NCI-H2107 treated with DMSO at 0.1 percent for 48 hours (cell line): Measurements from ENCODE around the gene HNRNPAB.
A peak's percentile ranks its signal among the peaks of the same experiment; 100 is the strongest.

Experiments
- DNase-seq: peaks from one replicate; lab custom pipeline; 2025; ENCODE audit not compliant: unreplicated experiment; lab: John Stamatoyannopoulos, UW

Gene HNRNPAB

DNA sequence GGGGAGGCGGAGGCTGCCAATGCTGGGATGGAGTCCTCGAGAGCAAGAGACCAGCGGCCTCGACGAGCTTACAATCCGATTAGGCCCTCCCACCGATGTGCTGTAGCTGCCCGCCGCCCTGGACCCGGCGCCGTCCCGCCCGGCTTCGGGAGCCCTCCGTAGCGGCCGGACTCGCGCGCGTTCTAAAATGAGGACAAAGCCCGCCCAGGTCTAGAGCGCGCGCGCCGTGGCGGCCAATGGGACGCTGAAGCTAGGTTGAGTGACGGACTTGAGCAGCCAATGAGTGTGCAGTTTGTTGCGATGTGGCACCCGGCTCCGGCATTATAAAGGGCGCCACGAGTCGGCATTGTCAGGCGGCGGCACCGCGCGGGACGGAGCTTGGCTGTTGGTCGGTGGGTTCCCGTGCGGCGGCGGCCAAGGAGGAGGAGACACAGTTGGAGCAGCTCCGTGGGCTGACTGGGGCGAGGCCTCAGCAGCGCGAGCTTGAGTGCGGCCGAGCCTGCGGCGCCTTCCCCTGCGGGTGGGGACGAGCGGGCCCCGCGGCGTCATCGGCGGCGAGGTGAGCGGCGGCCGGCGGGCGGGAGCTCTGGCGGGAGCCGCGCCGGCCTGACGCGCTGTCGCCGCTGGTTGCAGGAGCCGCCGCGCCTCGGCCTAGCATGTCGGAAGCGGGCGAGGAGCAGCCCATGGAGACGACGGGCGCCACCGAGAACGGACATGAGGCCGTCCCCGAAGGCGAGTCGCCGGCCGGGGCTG lies at the start of gene HNRNPAB:
TSS of gene HNRNPAB (plus strand) at position 352 of the 753 bp plus-strand sequence. CDS start at position 657, 305 bp downstream.
- peak; percentile 69 for DNase-seq

DNA sequence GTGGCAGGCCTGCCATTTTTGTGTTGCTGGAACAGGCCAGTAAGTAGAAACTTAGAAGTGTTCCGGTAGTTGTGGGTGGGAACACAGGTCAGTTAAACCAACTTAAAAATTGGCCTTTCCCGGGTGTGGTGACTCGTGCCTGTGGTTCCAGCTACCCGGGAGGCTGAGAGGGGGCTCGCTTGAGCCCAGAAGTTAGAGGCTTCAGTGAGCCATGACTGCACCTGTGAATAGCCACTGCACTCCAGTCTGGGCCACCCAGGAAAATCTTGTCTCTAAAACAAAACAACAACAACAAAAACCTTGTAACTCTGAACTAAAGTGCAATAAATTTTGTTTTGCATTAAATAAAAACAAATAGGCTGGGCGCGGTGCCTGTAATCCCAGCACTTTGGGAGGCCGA lies 49.3 kb upstream of the HNRNPAB start:
- no peak for DNase-seq

DNA sequence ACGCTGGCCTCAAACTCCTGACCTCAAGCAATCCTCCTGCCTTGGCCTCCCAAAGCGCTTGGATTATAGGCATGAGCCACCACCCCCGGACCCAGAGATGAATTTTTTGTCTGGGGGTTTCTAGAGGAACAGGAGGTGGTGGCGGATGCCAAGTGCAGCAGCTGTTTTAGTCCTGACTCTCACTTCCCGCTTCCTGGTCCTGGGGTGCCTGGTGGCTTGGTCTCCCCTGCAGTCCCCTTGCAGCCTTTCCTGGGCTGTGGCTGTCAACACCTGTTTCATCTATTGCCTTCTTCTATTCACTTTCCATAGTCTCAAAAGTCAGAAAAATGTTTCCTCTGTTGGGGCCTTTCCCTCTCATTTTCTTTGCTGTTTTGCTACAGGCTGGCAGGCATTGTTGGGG lies 44.2 kb upstream of the HNRNPAB start:
- DNase-seq = no peak

DNA sequence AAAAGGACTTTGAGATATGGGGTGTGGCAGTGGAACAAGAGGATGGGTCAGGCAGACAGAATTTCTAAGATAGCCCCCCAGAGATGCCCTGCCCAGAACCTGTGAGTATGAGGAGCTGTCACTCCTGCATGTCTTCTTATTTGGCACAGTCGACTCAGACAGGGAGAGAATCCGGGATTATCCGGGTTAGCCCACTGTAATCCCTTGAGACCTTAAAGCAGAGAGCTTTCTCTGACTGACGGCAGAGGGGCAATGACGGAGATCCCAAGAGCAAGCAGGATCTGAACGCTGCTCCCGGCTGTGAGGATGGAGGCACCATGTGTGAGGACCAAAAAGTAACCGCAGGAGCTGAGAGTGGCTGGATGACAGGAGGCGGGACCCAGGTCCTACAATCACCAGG lies 41.9 kb upstream of the HNRNPAB start:
- no peak for DNase-seq

DNA sequence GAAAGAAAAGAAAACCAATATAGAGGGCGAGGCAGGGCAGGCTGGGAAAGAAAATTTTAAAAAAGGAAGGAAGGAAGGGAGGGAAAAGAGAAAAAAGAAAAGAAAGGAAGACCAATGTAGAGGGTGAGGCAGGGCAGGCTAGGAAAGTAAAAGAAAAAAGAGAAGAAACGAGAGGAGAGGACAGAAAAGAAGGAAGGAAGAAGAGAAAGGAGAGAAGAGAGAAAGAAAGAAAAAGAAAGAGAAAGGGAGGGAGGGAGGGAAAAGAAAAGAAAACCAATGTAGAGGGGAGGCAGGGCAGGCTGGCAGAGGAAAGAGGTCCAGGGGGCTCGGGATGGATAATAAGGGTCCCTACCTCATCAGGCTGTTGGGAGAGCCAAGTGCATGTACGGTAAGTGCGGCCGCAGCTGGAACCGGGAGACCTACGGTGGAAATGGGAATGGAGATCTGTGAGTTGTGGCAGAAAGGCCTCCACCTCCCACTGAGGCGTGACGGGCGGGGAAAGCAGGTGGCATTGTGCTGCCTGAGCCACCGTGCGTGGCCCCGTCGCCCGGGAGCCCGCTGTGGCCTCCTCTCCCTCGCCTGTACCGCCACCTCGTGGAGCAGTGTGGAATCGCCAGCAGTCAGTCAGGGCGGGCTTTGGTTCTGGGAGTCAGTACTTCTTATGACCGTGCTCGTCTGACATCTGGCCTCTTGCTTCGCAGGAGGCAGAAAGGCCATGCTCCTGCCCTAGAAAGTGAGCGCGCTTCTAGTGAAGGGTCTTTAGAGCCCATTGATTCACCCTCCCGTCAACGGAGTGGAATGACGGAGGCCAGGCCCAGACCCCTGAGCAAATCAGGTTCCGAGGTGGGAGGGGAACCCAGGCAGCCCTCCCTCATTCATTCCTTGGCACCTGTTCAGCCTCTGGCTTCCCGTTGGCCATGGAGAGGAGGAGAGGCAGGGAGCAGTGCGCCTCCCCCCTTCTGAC lies 40.3 kb upstream of the HNRNPAB start:
- peak; percentile 64 for DNase-seq

DNA sequence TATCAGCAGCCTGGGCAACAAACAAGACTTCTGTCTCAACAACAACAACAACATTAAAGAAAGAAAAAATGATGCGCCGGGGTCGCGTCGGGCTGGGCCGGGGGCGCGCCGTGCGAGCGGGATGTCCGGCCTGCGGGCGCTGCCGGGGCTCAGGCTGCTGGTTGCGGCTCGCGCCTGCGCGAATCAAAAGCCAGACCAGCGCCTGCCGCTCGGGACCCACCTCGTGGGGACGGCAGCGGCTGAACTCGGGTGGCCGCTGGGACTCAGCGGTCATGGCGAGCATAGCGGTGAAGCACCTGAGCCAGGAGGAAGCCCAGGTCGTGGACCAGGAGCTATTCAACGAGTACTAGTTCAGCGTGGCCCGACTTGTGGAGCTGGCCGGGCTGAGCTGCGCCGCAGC lies 38.8 kb upstream of the HNRNPAB start:
- DNase-seq = no peak

DNA sequence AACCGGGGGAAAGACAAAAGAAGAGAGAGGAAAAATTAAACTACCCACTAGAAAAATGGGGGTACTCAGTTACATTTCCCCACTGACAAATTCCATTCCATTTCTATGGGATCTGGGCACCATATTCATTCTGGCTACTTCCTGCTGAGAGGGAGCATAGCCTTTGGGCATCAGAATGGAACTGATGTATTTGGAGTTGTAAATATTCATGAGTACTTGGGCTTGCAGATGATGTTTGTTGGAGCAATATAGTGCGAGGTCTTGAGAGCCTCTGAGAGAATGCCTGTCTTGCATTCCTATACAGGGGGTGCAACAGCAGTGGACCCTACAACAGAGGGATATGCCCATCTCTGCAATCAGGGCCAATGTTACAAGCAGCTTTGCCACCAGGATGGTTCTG lies 33.9 kb upstream of the HNRNPAB start:
- no peak for DNase-seq

DNA sequence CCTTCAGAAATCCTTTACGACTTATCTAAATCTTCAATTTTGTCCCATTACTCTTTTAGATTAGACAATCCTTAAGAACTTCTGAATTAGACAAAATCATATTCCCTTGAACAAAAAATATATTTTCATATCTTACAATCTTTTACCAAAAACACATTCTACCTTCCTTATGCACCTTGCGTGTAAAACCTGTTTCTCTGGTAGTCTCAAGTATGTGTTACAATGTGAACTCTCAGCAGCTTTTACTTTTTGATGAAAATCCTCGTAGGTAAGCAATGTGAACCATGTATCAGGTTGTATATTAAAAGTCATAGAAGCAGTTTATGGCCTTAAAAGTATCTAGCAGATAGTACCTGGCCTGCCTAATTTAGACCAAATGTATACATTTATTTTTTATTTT lies 29.9 kb upstream of the HNRNPAB start:
- no peak for DNase-seq

DNA sequence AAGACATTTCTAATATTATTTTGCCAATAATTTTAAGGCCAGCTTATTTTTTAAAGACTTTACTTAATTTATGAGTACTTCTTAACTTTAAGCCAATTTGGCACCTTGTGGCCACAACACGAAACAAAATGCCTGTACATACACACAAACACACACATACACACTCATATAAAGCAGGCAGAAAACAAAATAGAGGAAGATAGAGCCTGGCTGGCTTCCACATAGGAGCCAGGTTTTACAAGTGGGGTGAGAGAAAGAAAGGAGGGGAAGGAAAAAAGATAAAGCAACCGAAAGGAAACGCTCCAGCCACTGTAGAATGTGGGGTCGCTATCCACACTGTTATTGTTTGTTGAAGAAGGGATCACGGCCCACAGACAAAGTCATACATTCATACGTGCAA lies 27.5 kb upstream of the HNRNPAB start:
- no peak for DNase-seq

DNA sequence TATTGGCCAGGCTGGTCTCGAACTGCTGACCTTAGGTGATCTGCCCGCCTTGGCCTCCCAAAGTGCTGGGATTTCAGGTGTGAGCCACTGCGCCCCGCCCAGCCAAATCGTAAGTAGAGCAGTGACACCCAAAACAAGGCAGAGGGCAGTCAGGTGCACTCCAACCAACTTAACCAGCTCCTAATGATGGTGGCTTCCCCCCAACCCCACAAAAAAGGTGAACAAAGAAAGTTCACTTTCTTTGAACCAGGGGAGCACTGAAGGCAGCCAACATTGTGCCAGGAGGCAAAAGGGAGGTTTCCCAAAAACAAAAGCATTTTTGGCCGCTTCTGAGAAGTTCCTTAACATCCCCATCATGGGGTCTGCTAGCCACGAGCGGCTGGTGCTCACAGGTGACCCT lies 26.8 kb upstream of the HNRNPAB start:
- no peak for DNase-seq

DNA sequence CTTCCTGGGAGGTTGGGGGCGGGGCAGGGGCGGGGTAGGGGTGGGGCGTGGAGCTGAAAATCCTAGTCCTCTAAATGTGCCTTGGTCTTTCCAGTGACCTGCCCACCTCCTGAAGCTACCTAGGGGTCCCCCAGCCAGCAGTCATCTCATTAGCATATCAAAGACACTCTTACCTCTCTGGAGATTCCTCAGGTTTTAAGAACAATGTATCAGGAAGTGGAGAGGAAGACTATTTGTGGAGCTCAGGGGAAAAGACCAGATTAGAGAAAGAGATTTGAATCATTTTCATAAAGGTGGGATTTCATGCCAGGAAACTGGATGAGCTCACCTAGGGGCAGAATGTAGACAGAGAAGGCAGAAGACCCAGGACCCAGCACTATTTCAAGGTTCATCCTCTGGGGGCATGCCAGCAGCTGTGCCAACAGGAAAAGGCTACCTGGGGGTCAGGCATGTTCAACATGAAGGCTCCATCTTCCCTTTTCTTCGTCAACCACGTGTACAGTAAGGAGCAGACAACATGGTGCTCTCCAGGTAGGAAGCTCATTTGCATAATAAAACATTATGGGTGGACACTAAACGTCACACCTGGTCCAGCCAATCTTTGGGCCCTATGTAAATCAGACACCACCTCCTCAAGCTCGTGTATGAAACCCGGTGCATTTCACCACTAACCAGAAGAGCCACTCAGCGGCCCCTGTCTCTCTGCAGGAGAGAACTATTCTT lies 24.0 kb upstream of the HNRNPAB start:
- DNase-seq = no peak

DNA sequence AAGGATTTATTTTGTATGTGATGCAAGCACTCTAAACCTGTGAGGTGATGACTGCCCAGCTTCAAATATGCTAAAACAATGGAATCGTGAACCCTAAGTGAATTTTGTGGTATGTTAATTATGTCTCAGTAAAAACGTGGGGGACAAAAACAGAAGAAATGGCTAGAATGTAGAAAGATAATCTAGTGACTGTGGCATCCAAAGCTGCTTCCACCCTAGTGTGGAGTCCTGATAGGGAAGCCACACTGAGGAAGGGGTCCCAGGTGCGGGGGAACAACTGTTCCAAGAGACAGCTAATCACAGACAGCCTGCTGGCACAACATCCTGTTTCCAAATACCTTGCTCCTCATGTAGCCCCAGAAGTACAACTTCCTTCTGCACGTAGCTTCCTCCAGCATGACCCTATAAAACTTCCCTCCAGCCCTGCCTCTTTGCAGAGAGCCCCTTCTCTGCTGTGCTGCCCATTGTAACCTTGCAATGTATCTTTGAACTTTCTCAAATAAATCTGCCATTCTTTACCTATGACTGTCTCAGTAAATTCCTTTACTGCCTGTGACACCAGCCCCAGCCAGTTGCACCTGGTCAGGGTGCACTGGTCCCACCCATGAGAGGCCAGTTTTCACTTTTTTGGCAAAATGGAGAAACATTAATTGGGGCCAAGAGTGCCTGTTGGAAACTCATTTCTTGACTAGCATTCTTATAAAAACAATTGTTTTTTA lies 22.0 kb upstream of the HNRNPAB start:
- DNase-seq = no peak

DNA sequence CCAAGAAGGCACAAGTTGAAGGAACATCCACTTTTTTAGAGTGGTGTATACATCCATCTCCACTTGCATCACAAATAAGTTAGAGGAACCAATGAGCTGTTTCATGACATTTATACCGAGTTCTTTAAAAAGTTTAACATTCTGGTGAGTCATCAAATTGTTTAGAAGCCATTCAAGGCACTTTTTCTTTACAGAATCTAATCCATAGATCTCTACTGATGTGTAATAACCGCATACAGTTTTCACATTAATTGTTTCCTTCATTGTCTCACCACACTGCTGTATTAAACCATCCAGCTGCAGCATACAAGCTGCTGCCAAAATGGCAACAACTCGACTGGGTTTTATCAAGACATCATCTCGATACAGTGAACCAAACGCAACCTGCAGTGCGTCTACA lies 17.9 kb upstream of the HNRNPAB start:
- no peak for DNase-seq

DNA sequence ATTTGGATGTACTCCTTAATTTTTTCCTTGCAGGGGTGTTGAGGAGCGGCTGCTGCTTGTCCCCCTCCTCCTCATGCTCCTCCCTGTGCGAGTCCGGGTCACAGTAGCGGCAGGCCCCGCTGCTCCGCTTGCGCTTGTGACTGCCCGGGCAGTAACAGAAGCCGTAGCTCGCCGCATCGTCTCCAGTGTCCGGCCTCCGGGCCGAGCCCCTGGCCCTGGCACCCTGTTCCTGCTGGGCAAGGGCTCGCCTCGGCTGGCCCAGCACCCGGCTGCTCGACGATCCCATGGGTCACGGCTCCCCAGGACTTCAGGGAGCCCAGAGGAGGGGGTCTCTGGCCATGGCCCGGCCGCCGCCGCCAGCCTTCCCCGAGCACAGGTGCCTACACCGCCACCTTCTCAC lies 17.3 kb upstream of the HNRNPAB start, which contains the start of gene GMCL2:
TSS of gene GMCL2 (minus strand) at position 358 of the 400 bp plus-strand sequence. CDS start at position 286, 72 bp downstream.
- no peak for DNase-seq

DNA sequence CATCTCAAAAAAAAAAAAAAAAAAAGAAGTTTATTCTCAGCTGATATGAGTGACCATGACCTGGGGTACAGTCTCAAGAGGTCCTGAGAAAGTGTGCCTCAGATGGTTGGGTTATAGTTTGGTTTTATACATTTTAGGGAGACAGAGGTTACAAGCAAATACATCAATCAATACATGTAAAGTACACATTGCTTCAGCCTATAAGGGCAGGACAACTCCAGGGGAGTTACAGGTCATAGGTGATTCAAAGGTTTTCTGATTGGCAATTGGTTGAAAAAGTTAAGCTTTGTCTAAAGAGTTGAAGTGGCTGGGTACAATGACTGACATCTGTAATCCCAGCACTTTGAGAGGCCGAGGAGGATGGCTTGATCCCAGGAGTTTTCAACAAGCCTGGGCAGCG lies 14.9 kb upstream of the HNRNPAB start:
- DNase-seq = no peak

DNA sequence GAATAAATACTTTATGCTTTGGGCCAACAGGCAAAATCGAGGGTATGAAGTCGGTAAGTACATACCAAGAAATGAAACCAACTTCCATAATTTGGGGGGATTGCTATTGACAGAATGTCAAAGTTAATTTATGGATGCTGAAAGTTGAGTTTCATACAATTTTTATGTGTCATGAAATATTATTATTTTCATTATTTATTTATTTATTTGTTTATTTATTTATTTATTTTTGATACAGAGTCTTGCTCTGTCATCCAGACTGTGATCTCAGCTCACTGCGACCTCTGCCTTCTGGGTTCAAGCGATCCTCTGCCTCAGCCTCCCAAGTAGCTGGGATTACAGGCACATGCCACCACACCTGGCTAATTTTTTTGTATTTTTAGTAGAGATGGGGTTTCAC lies 12.7 kb upstream of the HNRNPAB start:
- no peak for DNase-seq

DNA sequence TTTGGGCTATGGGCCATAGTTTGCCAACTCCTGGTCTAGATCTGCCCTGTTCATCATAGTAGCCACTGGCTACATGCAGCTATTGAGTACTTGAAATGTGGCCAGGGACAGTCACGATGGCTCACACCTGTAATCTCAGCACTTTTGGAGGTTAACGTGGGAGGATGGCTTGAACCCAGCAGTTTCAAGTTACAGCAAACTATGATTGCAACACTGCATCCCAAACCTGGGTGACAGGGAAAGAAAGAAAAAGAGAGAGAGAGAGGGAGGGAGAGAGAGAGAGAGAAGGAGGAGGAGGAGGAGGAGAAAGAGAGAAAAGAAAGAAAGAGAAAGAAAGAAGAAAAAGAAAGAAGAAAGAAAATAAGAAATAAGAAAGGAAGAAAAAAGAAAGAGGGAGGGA lies 12.1 kb upstream of the HNRNPAB start:
- no peak for DNase-seq

DNA sequence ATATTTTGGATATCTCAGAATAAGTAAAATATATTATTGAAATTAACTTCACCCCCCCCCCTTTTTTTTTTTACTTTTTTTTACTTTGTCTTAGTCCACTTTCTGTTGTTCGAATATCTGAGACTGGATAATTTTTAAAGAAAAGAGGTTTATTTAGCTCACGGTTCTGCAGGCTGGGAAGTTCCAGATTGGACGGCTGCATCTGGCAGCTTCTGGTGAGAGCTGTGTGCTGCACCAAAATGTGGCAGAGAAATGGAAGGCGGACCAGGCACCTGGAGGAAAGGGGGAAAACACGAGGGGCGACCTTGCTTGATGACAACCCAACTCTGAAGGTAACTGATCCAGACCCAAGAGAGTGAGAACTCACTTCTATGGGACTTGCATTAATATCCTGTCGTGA lies 11.5 kb upstream of the HNRNPAB start:
- DNase-seq = no peak

DNA sequence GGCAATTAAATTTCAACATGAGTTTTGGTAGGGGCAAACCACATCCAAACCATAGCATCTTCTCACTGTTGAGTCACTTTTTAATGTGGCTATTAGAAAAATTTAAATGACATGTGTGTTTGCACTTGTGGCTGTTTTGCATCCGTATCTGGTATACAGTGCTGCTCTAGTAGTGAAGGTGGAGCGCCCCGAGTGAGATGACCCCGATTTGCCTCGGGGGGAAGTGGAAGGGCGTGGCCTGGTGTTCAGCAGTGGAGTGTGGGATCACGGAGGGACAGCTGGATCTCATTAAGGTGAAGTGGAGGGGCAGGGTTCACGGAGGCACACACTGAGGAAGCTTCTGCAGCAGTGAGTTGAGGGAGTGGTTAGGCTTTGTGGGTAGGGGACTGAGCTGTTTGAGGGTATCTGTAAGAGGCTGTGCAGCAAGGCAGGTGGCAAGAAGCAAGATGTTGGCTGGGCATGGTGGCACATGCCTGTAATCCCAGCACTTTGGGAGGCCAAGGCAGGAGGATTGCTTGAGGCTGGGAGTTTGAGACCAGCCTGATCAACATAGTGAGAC lies 11.0 kb upstream of the HNRNPAB start:
- DNase-seq = no peak

DNA sequence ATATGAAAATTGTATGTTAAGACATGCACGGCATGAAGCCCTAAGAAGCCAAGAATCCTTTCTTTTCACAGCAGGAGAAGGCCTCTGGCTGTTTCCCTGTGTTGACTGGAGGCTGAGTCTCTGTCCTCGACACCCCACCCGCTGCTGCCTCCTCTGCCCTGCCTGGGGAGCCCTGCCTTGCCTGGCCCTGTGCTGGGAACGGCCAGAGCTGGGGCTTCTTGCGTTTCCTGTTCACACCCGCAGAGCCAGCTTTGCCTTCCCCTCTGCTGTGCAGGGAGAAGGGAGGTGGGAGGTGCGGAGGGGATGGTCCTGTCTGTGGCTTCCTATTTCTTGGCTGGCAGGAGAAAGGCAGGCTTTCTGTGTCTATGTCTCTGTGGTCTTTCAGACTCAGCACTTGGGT lies 10.3 kb upstream of the HNRNPAB start:
- DNase-seq = no peak
